GM19025 (cell line): Measurements from ENCODE around the gene CCDC142.

Experiments
- ATAC-seq: cut with Tn5 transposase; IDR thresholded peaks from one replicate; pipeline ENCODE4 v1.9.1; 2021; ENCODE audit warnings: mild to moderate bottlenecking, low read depth, moderate library complexity; ENCODE audit not compliant: unreplicated experiment

The CCDC142 gene

GRCh38 chr2:74425523-74425922 is 57.3 kb downstream of the CCDC142 start:
- no peak for ATAC-seq

DNA sequence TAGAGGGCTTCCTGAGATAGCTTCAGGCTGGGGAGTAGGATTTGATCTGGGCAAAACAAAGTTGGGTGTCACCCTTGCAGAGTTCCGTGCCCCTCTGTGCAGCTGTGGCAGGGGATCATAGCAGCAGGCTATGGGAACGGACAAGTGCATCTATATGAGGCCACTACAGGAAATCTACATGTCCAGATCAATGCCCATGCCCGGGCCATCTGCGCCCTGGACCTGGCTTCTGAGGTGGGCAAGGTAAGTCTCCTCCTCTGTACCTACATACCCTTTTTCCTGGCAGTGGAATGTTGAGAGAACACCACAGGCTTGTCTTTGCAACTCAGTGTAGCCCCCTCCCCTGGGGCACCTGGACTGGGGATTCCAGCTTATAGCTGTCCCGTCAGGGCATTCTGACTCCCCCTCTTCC is 57.8 kb downstream of the CCDC142 start:
- ATAC-seq = no peak

GRCh38 chr2:74424139-74424992 is 58.4 kb downstream of the CCDC142 start:
- no peak for ATAC-seq
